HG03064 (cell line): ENCODE results near the gene ATP6V0E2.
"Not testable (repeated sequence)": the region's sequence is repeated elsewhere in the genome, so short reads cannot be mapped to it uniquely, and the experiment has no call there.

ENCODE experiments used
- ATAC-seq: cut with Tn5 transposase; IDR thresholded peaks from one replicate; pipeline ENCODE4 v1.9.1; 2021; ENCODE audit warnings: low read depth; ENCODE audit not compliant: unreplicated experiment

The ATP6V0E2 gene

GRCh38 chr7:149873074-149873969 is at the start of gene ATP6V0E2:
TSS of gene ATP6V0E2 (plus strand) at chr7:149873969. CDS start at chr7:149874066, 97 bp downstream.
- ATAC-seq: peak; percentile 84

GRCh38 chr7:149824301-149824741 is 49.4 kb upstream of the ATP6V0E2 start:
- ATAC-seq: no peak

GRCh38 chr7:149824748-149825566 is 48.8 kb upstream of the ATP6V0E2 start:
- no peak for ATAC-seq

GRCh38 chr7:149825567-149826343 is 48.0 kb upstream of the ATP6V0E2 start:
- ATAC-seq: no peak

- no peak for ATAC-seq
Observed at GRCh38 chr7:149826344-149827088, 47.3 kb upstream of the ATP6V0E2 start.

- ATAC-seq: no peak
Observed at GRCh38 chr7:149827089-149827981, 46.4 kb upstream of the ATP6V0E2 start.

GRCh38 chr7:149828357-149829309 is 45.1 kb upstream of the ATP6V0E2 start:
- no peak for ATAC-seq

GRCh38 chr7:149830527-149830926 is 43.2 kb upstream of the ATP6V0E2 start:
- ATAC-seq: not testable (repeated sequence)

GRCh38 chr7:149830997-149831740 is 42.6 kb upstream of the ATP6V0E2 start:
- no peak for ATAC-seq

- ATAC-seq: no peak
Observed at GRCh38 chr7:149831741-149832219, 42.0 kb upstream of the ATP6V0E2 start.

- no peak for ATAC-seq
Observed at GRCh38 chr7:149832332-149833041, 41.3 kb upstream of the ATP6V0E2 start.

- ATAC-seq: no peak
Observed at GRCh38 chr7:149833495-149834130, 40.2 kb upstream of the ATP6V0E2 start.

GRCh38 chr7:149834601-149835000 is 39.2 kb upstream of the ATP6V0E2 start:
- ATAC-seq: no peak

GRCh38 chr7:149836434-149836833 is 37.3 kb upstream of the ATP6V0E2 start:
- no peak for ATAC-seq

GRCh38 chr7:149837564-149838223 is 36.1 kb upstream of the ATP6V0E2 start:
- no peak for ATAC-seq
